Measurements from ENCODE around the gene MYL4. TPM values are rescaled to one million over a fixed set of nuclear protein-coding genes. Genes with fewer than 3 reads are reported as not detected.

Gene MYL4
- total RNA-seq, 4 donors from 2014 or later, result 4.8 TPM; not detected in 3

- H3K36me3 ChIP-seq, result no peaks in the 10 kb centered on the region
- ATAC-seq, result no peak
- WGBS, 2 donors (ENCODE audit: low coverage in 1 of 2), result 83% methylated on average over 1 of the region's 2 CpGs; no CpG with 5 or more reads in 1 of the 2 donors
- H3K4me3 ChIP-seq, result no peak overlapping the region
- no peak for TF ChIP-seq POLR2AphosphoS5 (IDR thresholded peaks at IDR 0.05)
- TF ChIP-seq CTCF (IDR thresholded peaks at IDR 0.05), result no peak
- TF ChIP-seq EP300 (IDR thresholded peaks at IDR 0.05), result no peak
- no peak for TF ChIP-seq POLR2A (IDR thresholded peaks at IDR 0.05)
- H3K27me3 ChIP-seq, result no peaks in the 10 kb centered on the region
- H3K9me3 ChIP-seq, result no peaks in the 10 kb centered on the region
- H3K27ac ChIP-seq, result no peak overlapping the region
- peaks cover 0 to 21% (median 13%) of the 10 kb centered on the region in 3 donors for H3K4me1 ChIP-seq
Measured at GRCh38 chr17:47242648-47243047, 33.5 kb downstream of the MYL4 start.

- Histone ChIP-seq H3K9me3 (no peaks in the 10 kb centered on the region), H3K4me3 (no peak overlapping the region), H3K36me3 (no peaks in the 10 kb centered on the region), H3K27ac (no peak overlapping the region), H3K27me3 (no peaks in the 10 kb centered on the region), H3K4me1 (peaks cover 0 to 21% (median 13%) of the 10 kb centered on the region in 3 donors)
- TF ChIP-seq POLR2AphosphoS5 (IDR thresholded peaks at IDR 0.05), result no peak
- TF ChIP-seq EP300 (IDR thresholded peaks at IDR 0.05), result no peak
- TF ChIP-seq POLR2A (IDR thresholded peaks at IDR 0.05), result no peak
- TF ChIP-seq CTCF (IDR thresholded peaks at IDR 0.05), result no peak
- no peak for ATAC-seq
- 70 to 84% methylated on average over 3 to 5 of the region's 9 CpGs for WGBS, 2 donors (ENCODE audit: low coverage in 1 of 2)
Measured at GRCh38 chr17:47243737-47244598, 34.8 kb downstream of the MYL4 start.

- H3K36me3 ChIP-seq, result no peaks in the 10 kb centered on the region
- H3K27ac ChIP-seq, result no peak overlapping the region
- ATAC-seq, result no peak
- H3K4me3 ChIP-seq, result no peak overlapping the region
- peaks cover 0 to 14% (median 10%) of the 10 kb centered on the region in 3 donors for H3K4me1 ChIP-seq
- TF ChIP-seq POLR2AphosphoS5 (IDR thresholded peaks at IDR 0.05) (no peak), CTCF (IDR thresholded peaks at IDR 0.05) (no peak)
- H3K27me3 ChIP-seq, result no peaks in the 10 kb centered on the region
- no peaks in the 10 kb centered on the region for H3K9me3 ChIP-seq
- WGBS, 2 donors (ENCODE audit: low coverage in 1 of 2), result 83 to 100% methylated on average over 1 of the region's 2 CpGs
Measured at GRCh38 chr17:47244697-47245096, 35.5 kb downstream of the MYL4 start.

- WGBS, 2 donors (ENCODE audit: low coverage in 1 of 2), result 58 to 62% methylated on average over 2 of the region's 2 CpGs
- no peak overlapping the region for H3K27ac ChIP-seq
- no peaks in the 10 kb centered on the region for H3K27me3 ChIP-seq
- ATAC-seq, result no peak
- H3K36me3 ChIP-seq, result no peaks in the 10 kb centered on the region
- H3K4me1 ChIP-seq, result no peaks in the 10 kb centered on the region
- TF ChIP-seq CTCF (IDR thresholded peaks at IDR 0.05) (no peak), EP300 (IDR thresholded peaks at IDR 0.05) (no peak), POLR2A (IDR thresholded peaks at IDR 0.05) (no peak), POLR2AphosphoS5 (IDR thresholded peaks at IDR 0.05) (no peak)
- no peak overlapping the region for H3K4me3 ChIP-seq
- H3K9me3 ChIP-seq, result no peaks in the 10 kb centered on the region
Measured at GRCh38 chr17:47246120-47246519, 37.0 kb downstream of the MYL4 start.

- 72 to 93% methylated on average over 2 of the region's 2 CpGs for WGBS, 2 donors (ENCODE audit: low coverage in 1 of 2)
- TF ChIP-seq EP300 (IDR thresholded peaks at IDR 0.05), result no peak
- TF ChIP-seq POLR2AphosphoS5 (IDR thresholded peaks at IDR 0.05), result no peak
- no peak for TF ChIP-seq POLR2A (IDR thresholded peaks at IDR 0.05)
- TF ChIP-seq CTCF (IDR thresholded peaks at IDR 0.05), result no peak
- ATAC-seq, result no peak
Measured at GRCh38 chr17:47250855-47251254, 41.7 kb downstream of the MYL4 start.

More at GRCh38 chr17:47250855-47251254, 41.7 kb downstream of the MYL4 start:
- H3K4me1 ChIP-seq, result peaks cover 0 to 25% (median 7%) of the 10 kb centered on the region in 3 donors
- no peak overlapping the region for H3K4me3 ChIP-seq
- no peaks in the 10 kb centered on the region for H3K9me3 ChIP-seq
- H3K27me3 ChIP-seq, result no peaks in the 10 kb centered on the region
- no peaks in the 10 kb centered on the region for H3K36me3 ChIP-seq
- H3K27ac ChIP-seq, result no peak overlapping the region

Data from gastroesophageal sphincter (tissue), 4 donors.